ENCODE results near the gene GLS. TPM values are rescaled to one million over a fixed set of nuclear protein-coding genes. Genes with fewer than 3 reads are reported as not detected.

GLS gene
- total and polyA plus RNA-seq, 2 donors (not counting 1 experiment from before 2014, with no cell fraction given), result 123 to 192 TPM

DNA sequence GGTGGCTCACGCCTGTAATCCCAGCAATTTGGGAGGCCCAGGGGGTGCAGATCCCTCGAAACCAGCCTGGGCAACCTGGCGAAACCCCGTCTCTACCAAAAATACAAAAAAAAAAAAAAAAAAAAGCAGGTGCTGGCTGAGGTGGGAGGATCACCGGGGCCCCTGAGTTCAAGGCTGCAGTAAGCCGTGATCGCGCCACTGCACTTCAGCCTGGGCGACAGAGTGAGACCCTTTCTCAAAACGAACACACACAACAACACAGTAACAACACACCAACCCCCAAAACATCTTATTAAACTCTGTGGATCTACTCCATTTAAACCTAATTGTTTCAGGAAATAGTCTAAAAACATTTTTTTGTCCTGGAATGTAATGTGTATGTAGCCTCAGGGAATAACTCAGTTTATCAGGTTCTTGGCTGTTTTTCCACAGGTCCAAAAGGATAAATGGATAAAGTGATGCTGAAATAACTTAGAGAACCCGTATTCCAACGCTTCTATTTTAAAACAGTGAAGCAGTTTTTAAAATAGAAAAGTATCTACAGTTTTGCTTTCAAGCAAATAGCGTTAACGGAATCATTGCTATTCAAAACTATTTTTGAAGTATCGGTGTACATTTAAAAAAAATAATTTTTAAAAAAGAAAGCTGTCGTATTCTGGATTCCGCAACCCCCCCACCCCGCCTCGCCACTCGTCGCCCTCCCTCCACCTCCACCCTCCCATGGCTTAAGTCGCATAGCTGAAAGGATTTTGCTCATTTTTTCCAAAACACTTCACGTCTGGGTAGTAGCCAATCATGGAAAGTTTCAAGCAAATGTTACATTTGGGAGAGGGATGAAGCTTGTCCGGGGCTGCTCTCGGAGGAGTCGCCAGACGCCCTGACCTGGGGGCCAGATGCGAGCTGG, 895 bp upstream of the GLS start:
- peak overlapping the region; percentile 58 to 79 (median 68) for H3K4me3 ChIP-seq (replicated peaks in 1 of 4; ENCODE audit: control extremely low read depth in 1 of 4, insufficient read depth in 1 of 4, low read depth in 3 of 4, low read length in 4 of 4)

DNA sequence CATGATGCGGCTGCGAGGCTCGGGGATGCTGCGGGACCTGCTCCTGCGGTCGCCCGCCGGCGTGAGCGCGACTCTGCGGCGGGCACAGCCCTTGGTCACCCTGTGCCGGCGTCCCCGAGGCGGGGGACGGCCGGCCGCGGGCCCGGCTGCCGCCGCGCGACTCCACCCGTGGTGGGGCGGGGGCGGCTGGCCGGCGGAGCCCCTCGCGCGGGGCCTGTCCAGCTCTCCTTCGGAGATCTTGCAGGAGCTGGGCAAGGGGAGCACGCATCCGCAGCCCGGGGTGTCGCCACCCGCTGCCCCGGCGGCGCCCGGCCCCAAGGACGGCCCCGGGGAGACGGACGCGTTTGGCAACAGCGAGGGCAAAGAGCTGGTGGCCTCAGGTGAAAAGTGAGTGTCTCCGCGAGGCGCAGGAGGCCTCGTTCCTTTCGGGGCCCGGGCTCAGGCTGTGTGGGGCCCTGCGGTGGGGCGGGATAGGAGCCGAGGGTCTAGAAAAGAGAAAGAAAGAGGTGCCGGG, 520 bp downstream of the GLS start:
- Histone ChIP-seq H3K4me1 (ENCODE audit: control insufficient read depth, extremely low read depth, insufficient read depth, low read length) (peaks cover 3% of the 10 kb centered on the region), H3K9ac (ENCODE audit: insufficient read depth, low read length) (peak overlapping the region; percentile 90), H3K4me2 (ENCODE audit: extremely low read depth, insufficient read depth, low read length) (peak overlapping the region; percentile 50), H3K9me3 (ENCODE audit: control insufficient read depth, insufficient read depth, low read depth, low read length) (no peaks in the 10 kb centered on the region), H3K4me3 (replicated peaks in 1 of 4; ENCODE audit: control extremely low read depth in 1 of 4, insufficient read depth in 1 of 4, low read depth in 3 of 4, low read length in 4 of 4) (peak overlapping the region; percentile 58 to 94 (median 82)), H4K20me1 (ENCODE audit: control insufficient read depth, extremely low read depth, insufficient read depth, low read length) (peaks cover 5% of the 10 kb centered on the region), H3K36me3 (ENCODE audit: control insufficient read depth, insufficient read depth, low read length) (no peaks in the 10 kb centered on the region), H3K27ac (ENCODE audit: insufficient read depth, low read length) (peak overlapping the region; percentile 93), H3K27me3 (ENCODE audit: control insufficient read depth, insufficient read depth, low read length) (no peaks in the 10 kb centered on the region), H2AFZ (ENCODE audit: low read length) (no peak overlapping the region), H3K79me2 (ENCODE audit: control insufficient read depth, insufficient read depth, low read length) (peaks cover 54% of the 10 kb centered on the region)
- no peak for TF ChIP-seq EZH2 (IDR thresholded peaks at IDR 0.05; ENCODE audit: low read length, missing control alignments)
- TF ChIP-seq, protein P1, sequence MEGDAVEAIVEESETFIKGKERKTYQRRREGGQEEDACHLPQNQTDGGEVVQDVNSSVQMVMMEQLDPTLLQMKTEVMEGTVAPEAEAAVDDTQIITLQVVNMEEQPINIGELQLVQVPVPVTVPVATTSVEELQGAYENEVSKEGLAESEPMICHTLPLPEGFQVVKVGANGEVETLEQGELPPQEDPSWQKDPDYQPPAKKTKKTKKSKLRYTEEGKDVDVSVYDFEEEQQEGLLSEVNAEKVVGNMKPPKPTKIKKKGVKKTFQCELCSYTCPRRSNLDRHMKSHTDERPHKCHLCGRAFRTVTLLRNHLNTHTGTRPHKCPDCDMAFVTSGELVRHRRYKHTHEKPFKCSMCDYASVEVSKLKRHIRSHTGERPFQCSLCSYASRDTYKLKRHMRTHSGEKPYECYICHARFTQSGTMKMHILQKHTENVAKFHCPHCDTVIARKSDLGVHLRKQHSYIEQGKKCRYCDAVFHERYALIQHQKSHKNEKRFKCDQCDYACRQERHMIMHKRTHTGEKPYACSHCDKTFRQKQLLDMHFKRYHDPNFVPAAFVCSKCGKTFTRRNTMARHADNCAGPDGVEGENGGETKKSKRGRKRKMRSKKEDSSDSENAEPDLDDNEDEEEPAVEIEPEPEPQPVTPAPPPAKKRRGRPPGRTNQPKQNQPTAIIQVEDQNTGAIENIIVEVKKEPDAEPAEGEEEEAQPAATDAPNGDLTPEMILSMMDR (conservative IDR thresholded peaks at IDR 0.05 in 1 of 2, IDR thresholded peaks at IDR 0.05 in 1 of 2; ENCODE audit: low read depth in 1 of 2, low read length in 2 of 2), result no peak
- DNase-seq (ENCODE audit: low read depth in 2 of 2), result no peak

More for the DNA sequence above, 895 bp upstream of the GLS start:
- no peaks in the 10 kb centered on the region for H3K27me3 ChIP-seq (ENCODE audit: control insufficient read depth, insufficient read depth, low read length)
- TF ChIP-seq, protein P1 (conservative IDR thresholded peaks at IDR 0.05 in 1 of 2, IDR thresholded peaks at IDR 0.05 in 1 of 2; ENCODE audit: low read depth in 1 of 2, low read length in 2 of 2), result no peak
- no peak for TF ChIP-seq EZH2 (IDR thresholded peaks at IDR 0.05; ENCODE audit: low read length, missing control alignments)
- H3K4me1 ChIP-seq (ENCODE audit: control insufficient read depth, extremely low read depth, insufficient read depth, low read length), result peaks cover 3% of the 10 kb centered on the region
- peak overlapping the region; percentile 96 for H2AFZ ChIP-seq (ENCODE audit: low read length)
- peaks cover 40% of the 10 kb centered on the region for H3K79me2 ChIP-seq (ENCODE audit: control insufficient read depth, insufficient read depth, low read length)
- H3K27ac ChIP-seq (ENCODE audit: insufficient read depth, low read length), result peak overlapping the region; percentile 85
- H3K4me2 ChIP-seq (ENCODE audit: extremely low read depth, insufficient read depth, low read length), result peak overlapping the region; percentile 97
- H3K36me3 ChIP-seq (ENCODE audit: control insufficient read depth, insufficient read depth, low read length), result no peaks in the 10 kb centered on the region
- peak in 1 of 2 donors; percentile 69 for DNase-seq (ENCODE audit: low read depth in 2 of 2)
- H4K20me1 ChIP-seq (ENCODE audit: control insufficient read depth, extremely low read depth, insufficient read depth, low read length), result peaks cover 3% of the 10 kb centered on the region
- H3K9me3 ChIP-seq (ENCODE audit: control insufficient read depth, insufficient read depth, low read depth, low read length), result no peaks in the 10 kb centered on the region
- peak overlapping the region; percentile 62 for H3K9ac ChIP-seq (ENCODE audit: insufficient read depth, low read length)

DNA sequence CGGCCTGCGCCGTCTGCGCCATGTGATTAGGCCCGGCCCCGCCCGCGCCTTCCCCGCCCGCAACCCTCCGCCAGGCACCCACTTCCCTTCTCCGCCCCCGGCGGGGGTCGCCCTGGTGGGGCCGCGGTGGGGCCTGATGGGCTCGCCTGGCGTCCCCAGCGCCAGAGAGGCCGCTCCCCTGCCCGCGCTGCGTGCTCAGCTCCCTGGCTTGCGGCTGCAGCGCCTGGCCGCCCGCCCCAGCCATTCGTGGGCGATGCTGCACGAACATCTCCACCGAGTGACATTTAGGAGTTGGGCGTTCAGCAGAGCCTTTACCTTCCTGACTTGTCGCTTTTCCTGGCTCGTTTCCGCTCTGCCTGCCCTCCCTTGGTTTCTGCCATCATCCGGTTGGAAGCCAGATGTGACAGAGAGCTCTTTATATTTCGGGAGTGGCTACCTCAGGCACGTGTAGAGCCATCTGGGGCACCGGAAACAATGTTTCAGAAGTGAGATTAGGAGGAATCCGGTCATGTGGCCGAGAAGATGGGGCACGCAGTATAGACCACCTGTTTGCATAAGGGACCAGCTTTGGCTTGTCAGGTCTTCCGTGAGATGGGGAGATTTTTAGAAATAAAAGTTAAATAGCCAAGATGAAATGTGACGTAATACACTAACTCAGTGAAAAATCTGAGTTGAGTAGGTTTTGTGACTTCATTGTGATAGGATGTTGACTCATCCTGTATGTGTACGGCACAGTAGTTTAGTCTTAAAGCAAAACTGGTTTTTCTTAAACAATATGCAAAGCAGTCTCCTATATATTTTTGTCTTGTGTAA, 1.2 kb downstream of the GLS start:
- peak overlapping the region; percentile 13 for H2AFZ ChIP-seq (ENCODE audit: low read length)

More for the DNA sequence above, 1.2 kb downstream of the GLS start:
- peak overlapping the region; percentile 98 for H3K4me2 ChIP-seq (ENCODE audit: extremely low read depth, insufficient read depth, low read length)
- no peaks in the 10 kb centered on the region for H3K27me3 ChIP-seq (ENCODE audit: control insufficient read depth, insufficient read depth, low read length)
- no peak for TF ChIP-seq EZH2 (IDR thresholded peaks at IDR 0.05; ENCODE audit: low read length, missing control alignments)
- TF ChIP-seq, protein P1 (conservative IDR thresholded peaks at IDR 0.05 in 1 of 2, IDR thresholded peaks at IDR 0.05 in 1 of 2; ENCODE audit: low read depth in 1 of 2, low read length in 2 of 2), result no peak
- peaks cover 3% of the 10 kb centered on the region for H3K4me1 ChIP-seq (ENCODE audit: control insufficient read depth, extremely low read depth, insufficient read depth, low read length)
- H3K36me3 ChIP-seq (ENCODE audit: control insufficient read depth, insufficient read depth, low read length), result no peaks in the 10 kb centered on the region
- peak overlapping the region; percentile 93 for H3K27ac ChIP-seq (ENCODE audit: insufficient read depth, low read length)
- H4K20me1 ChIP-seq (ENCODE audit: control insufficient read depth, extremely low read depth, insufficient read depth, low read length), result peaks cover 6% of the 10 kb centered on the region
- no peaks in the 10 kb centered on the region for H3K9me3 ChIP-seq (ENCODE audit: control insufficient read depth, insufficient read depth, low read depth, low read length)
- peak overlapping the region; percentile 90 for H3K9ac ChIP-seq (ENCODE audit: insufficient read depth, low read length)
- H3K4me3 ChIP-seq (replicated peaks in 1 of 4; ENCODE audit: control extremely low read depth in 1 of 4, insufficient read depth in 1 of 4, low read depth in 3 of 4, low read length in 4 of 4), result peak overlapping the region; percentile 58 to 94 (median 82)
- peak; percentile 79 to 81 for DNase-seq (ENCODE audit: low read depth in 2 of 2)
- peaks cover 59% of the 10 kb centered on the region for H3K79me2 ChIP-seq (ENCODE audit: control insufficient read depth, insufficient read depth, low read length)
